Hepatocyte (in vitro differentiated cells): ENCODE measurements around the gene PCBP4.

Source experiments
- CTCF ChIP-seq: fragments of 200-600 bp; sonication (generic); IDR thresholded peaks from 2 replicates; pipeline ENCODE4 v1.5.1; 2016; ENCODE audit warnings: antibody characterized with exemption, mild to moderate bottlenecking; ENCODE audit not compliant: poor library complexity
- EZH2 ChIP-seq: fragments of 200-600 bp; sonication (generic); IDR thresholded peaks from 2 replicates; pipeline ENCODE4 v1.6.1; 2016; ENCODE audit warnings: antibody characterized with exemption, mild to moderate bottlenecking, borderline replicate concordance

GRCh38 chr3:51992017-51992682 is 24.9 kb upstream of the PCBP4 start:
- TF ChIP-seq CTCF = no peak
- no peak for TF ChIP-seq EZH2
